Measurements from ENCODE around the gene PHACTR2. TPM values are rescaled to one million over a fixed set of nuclear protein-coding genes. Genes with fewer than 3 reads are reported as not detected.

PHACTR2 gene
- total and polyA plus RNA-seq, 2 of the 13 experiments (the other 11 are each of a cell fraction or from before 2014, with no cell fraction given) = 11.3 to 28.2 TPM

GRCh38 chr6:143842902-143843676, 165.3 kb downstream of the PHACTR2 start, which contains the start of gene LTV1 (continued):
- peak; percentile 100 for TF ChIP-seq ZNF687 (CRISPR knock-in tag; IDR thresholded peaks at IDR 0.05)
- TF ChIP-seq, protein P1, sequence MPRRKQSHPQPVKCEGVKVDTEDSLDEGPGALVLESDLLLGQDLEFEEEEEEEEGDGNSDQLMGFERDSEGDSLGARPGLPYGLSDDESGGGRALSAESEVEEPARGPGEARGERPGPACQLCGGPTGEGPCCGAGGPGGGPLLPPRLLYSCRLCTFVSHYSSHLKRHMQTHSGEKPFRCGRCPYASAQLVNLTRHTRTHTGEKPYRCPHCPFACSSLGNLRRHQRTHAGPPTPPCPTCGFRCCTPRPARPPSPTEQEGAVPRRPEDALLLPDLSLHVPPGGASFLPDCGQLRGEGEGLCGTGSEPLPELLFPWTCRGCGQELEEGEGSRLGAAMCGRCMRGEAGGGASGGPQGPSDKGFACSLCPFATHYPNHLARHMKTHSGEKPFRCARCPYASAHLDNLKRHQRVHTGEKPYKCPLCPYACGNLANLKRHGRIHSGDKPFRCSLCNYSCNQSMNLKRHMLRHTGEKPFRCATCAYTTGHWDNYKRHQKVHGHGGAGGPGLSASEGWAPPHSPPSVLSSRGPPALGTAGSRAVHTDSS (CRISPR knock-in tag; conservative IDR thresholded peaks at IDR 0.05) = no peak; the same call in 1 of the 2 replicates
- TF ChIP-seq ZNF264 (CRISPR knock-in tag; IDR thresholded peaks at IDR 0.05) = peak; percentile 88
- TF ChIP-seq, protein P2, sequence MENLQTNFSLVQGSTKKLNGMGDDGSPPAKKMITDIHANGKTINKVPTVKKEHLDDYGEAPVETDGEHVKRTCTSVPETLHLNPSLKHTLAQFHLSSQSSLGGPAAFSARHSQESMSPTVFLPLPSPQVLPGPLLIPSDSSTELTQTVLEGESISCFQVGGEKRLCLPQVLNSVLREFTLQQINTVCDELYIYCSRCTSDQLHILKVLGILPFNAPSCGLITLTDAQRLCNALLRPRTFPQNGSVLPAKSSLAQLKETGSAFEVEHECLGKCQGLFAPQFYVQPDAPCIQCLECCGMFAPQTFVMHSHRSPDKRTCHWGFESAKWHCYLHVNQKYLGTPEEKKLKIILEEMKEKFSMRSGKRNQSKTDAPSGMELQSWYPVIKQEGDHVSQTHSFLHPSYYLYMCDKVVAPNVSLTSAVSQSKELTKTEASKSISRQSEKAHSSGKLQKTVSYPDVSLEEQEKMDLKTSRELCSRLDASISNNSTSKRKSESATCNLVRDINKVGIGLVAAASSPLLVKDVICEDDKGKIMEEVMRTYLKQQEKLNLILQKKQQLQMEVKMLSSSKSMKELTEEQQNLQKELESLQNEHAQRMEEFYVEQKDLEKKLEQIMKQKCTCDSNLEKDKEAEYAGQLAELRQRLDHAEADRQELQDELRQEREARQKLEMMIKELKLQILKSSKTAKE (CRISPR knock-in tag; IDR thresholded peaks at IDR 0.05; ENCODE audit: borderline replicate concordance) = no peak
- TF ChIP-seq TOPORS (CRISPR knock-in tag; IDR thresholded peaks at IDR 0.05) = peak; percentile 94; the same call in 1 of the 2 replicates
- peak; percentile 62; the same call in 1 of the 2 replicates for TF ChIP-seq NCOR1 (IDR thresholded peaks at IDR 0.05; ENCODE audit: borderline replicate concordance, low read length)
- TF ChIP-seq ZBTB8A (CRISPR knock-in tag; IDR thresholded peaks at IDR 0.05; ENCODE audit: borderline replicate concordance, low read depth) = peak; percentile 95
- peak; percentile 90 for TF ChIP-seq ZNF660 (CRISPR knock-in tag; IDR thresholded peaks at IDR 0.05; ENCODE audit: borderline replicate concordance, low read depth)
- TF ChIP-seq ZIK1 (CRISPR knock-in tag; IDR thresholded peaks at IDR 0.05; ENCODE audit: borderline replicate concordance, low read depth) = peak; percentile 98
- peak; percentile 100 for TF ChIP-seq SAP130 (CRISPR knock-in tag; IDR thresholded peaks at IDR 0.05; ENCODE audit: low read depth)
- TF ChIP-seq, protein P3, sequence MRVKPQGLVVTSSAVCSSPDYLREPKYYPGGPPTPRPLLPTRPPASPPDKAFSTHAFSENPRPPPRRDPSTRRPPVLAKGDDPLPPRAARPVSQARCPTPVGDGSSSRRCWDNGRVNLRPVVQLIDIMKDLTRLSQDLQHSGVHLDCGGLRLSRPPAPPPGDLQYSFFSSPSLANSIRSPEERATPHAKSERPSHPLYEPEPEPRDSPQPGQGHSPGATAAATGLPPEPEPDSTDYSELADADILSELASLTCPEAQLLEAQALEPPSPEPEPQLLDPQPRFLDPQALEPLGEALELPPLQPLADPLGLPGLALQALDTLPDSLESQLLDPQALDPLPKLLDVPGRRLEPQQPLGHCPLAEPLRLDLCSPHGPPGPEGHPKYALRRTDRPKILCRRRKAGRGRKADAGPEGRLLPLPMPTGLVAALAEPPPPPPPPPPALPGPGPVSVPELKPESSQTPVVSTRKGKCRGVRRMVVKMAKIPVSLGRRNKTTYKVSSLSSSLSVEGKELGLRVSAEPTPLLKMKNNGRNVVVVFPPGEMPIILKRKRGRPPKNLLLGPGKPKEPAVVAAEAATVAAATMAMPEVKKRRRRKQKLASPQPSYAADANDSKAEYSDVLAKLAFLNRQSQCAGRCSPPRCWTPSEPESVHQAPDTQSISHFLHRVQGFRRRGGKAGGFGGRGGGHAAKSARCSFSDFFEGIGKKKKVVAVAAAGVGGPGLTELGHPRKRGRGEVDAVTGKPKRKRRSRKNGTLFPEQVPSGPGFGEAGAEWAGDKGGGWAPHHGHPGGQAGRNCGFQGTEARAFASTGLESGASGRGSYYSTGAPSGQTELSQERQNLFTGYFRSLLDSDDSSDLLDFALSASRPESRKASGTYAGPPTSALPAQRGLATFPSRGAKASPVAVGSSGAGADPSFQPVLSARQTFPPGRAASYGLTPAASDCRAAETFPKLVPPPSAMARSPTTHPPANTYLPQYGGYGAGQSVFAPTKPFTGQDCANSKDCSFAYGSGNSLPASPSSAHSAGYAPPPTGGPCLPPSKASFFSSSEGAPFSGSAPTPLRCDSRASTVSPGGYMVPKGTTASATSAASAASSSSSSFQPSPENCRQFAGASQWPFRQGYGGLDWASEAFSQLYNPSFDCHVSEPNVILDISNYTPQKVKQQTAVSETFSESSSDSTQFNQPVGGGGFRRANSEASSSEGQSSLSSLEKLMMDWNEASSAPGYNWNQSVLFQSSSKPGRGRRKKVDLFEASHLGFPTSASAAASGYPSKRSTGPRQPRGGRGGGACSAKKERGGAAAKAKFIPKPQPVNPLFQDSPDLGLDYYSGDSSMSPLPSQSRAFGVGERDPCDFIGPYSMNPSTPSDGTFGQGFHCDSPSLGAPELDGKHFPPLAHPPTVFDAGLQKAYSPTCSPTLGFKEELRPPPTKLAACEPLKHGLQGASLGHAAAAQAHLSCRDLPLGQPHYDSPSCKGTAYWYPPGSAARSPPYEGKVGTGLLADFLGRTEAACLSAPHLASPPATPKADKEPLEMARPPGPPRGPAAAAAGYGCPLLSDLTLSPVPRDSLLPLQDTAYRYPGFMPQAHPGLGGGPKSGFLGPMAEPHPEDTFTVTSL (CRISPR knock-in tag; IDR thresholded peaks at IDR 0.05; ENCODE audit: borderline replicate concordance) = peak; percentile 76
- 0 out of 2 replicates have a peak, but pooled peaks have one; percentile 75 for TF ChIP-seq PREB (CRISPR knock-in tag; IDR thresholded peaks at IDR 0.05)

All from HepG2 (cell line).